Measurements from ENCODE around the gene LGR5. TPM values are rescaled to one million over a fixed set of nuclear protein-coding genes. Genes with fewer than 3 reads are reported as not detected.

Gene LGR5
- total and polyA plus RNA-seq, 2 of the 13 experiments (the other 11 are each of a cell fraction or from before 2014, with no cell fraction given), result 37.0 to 121 TPM

DNA sequence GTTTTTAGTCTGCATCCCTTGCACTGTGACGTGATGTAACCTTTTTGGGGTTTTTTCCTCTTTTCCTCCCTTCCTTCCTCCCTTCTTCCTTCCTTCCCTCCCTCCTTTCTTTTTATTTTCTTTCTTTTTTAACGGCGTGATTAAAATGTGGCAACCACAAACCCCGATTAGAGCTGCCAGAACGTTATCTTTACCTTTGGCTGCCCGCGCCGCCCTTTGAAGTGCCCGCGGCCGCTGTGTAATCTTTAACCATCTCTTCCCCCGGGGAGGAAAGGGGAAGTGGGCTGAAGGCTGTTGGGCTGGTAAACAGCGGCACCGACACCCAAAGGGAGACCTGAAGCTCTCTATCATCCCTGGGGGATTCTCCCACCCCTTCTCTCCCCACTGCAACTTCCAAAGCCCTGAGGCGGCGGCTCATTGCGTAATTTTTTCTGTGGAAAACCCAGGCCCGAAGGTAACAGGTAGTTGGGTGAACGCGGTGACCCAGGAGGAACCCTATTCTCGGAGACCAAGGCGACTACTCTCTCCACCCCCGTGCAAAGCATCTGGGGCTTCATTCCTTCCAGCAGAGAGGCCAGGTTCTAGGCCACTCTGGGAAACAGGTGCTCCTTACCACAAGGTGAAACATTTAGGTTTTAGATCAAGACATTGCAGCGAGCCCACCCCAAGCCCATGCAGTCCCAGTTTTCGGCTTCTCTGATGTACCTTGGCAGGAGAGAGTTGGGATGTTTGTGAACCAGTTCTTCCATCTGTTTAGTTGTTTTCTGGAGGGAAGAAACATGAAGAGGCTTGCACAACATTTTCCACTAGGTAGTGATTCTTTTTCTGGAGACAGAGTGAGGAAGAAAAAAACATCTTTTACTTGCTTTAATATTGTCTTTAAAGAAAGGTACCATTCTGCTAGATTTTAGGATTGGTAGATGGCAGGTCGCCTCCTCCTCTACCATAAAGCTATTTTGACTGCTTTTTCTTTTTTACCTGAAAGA, 1.5 kb downstream of the LGR5 start (continued):
- TF ChIP-seq, protein P1, sequence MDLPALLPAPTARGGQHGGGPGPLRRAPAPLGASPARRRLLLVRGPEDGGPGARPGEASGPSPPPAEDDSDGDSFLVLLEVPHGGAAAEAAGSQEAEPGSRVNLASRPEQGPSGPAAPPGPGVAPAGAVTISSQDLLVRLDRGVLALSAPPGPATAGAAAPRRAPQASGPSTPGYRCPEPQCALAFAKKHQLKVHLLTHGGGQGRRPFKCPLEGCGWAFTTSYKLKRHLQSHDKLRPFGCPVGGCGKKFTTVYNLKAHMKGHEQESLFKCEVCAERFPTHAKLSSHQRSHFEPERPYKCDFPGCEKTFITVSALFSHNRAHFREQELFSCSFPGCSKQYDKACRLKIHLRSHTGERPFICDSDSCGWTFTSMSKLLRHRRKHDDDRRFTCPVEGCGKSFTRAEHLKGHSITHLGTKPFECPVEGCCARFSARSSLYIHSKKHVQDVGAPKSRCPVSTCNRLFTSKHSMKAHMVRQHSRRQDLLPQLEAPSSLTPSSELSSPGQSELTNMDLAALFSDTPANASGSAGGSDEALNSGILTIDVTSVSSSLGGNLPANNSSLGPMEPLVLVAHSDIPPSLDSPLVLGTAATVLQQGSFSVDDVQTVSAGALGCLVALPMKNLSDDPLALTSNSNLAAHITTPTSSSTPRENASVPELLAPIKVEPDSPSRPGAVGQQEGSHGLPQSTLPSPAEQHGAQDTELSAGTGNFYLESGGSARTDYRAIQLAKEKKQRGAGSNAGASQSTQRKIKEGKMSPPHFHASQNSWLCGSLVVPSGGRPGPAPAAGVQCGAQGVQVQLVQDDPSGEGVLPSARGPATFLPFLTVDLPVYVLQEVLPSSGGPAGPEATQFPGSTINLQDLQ (CRISPR knock-in tag; IDR thresholded peaks at IDR 0.05), result 0 out of 2 replicates have a peak, but pooled peaks have one; percentile 59
- TF ChIP-seq, protein P2, sequence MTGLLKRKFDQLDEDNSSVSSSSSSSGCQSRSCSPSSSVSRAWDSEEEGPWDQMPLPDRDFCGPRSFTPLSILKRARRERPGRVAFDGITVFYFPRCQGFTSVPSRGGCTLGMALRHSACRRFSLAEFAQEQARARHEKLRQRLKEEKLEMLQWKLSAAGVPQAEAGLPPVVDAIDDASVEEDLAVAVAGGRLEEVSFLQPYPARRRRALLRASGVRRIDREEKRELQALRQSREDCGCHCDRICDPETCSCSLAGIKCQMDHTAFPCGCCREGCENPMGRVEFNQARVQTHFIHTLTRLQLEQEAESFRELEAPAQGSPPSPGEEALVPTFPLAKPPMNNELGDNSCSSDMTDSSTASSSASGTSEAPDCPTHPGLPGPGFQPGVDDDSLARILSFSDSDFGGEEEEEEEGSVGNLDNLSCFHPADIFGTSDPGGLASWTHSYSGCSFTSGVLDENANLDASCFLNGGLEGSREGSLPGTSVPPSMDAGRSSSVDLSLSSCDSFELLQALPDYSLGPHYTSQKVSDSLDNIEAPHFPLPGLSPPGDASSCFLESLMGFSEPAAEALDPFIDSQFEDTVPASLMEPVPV (CRISPR knock-in tag; IDR thresholded peaks at IDR 0.05), result peak; percentile 58
- TF ChIP-seq SP5 (CRISPR knock-in tag; IDR thresholded peaks at IDR 0.05; ENCODE audit: borderline replicate concordance, low read depth), result peak; percentile 85
- peak; percentile 98 for TF ChIP-seq TBX2 (CRISPR knock-in tag; IDR thresholded peaks at IDR 0.05; ENCODE audit: borderline replicate concordance)
- peak; percentile 99 for TF ChIP-seq ISL2 (CRISPR knock-in tag; IDR thresholded peaks at IDR 0.05)
- no peak for TF ChIP-seq ZNF782 (CRISPR knock-in tag; IDR thresholded peaks at IDR 0.05; ENCODE audit: borderline replicate concordance)
- peak; percentile 65; the same call in 1 of the 2 replicates for TF ChIP-seq ZNF441 (CRISPR knock-in tag; IDR thresholded peaks at IDR 0.05; ENCODE audit: borderline replicate concordance)
- TF ChIP-seq, protein P3, sequence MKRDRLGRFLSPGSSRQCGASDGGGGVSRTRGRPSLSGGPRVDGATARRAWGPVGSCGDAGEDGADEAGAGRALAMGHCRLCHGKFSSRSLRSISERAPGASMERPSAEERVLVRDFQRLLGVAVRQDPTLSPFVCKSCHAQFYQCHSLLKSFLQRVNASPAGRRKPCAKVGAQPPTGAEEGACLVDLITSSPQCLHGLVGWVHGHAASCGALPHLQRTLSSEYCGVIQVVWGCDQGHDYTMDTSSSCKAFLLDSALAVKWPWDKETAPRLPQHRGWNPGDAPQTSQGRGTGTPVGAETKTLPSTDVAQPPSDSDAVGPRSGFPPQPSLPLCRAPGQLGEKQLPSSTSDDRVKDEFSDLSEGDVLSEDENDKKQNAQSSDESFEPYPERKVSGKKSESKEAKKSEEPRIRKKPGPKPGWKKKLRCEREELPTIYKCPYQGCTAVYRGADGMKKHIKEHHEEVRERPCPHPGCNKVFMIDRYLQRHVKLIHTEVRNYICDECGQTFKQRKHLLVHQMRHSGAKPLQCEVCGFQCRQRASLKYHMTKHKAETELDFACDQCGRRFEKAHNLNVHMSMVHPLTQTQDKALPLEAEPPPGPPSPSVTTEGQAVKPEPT (CRISPR knock-in tag; IDR thresholded peaks at IDR 0.05; ENCODE audit: low read depth), result no peak
- peak in 1 of 2 experiments; percentile 69; a peak in 2 of 4 replicates for TF ChIP-seq KLF16 (CRISPR knock-in tag; IDR thresholded peaks at IDR 0.05)
- TF ChIP-seq ZNF629 (CRISPR knock-in tag; conservative IDR thresholded peaks at IDR 0.05), result no peak
- TF ChIP-seq, protein P4, sequence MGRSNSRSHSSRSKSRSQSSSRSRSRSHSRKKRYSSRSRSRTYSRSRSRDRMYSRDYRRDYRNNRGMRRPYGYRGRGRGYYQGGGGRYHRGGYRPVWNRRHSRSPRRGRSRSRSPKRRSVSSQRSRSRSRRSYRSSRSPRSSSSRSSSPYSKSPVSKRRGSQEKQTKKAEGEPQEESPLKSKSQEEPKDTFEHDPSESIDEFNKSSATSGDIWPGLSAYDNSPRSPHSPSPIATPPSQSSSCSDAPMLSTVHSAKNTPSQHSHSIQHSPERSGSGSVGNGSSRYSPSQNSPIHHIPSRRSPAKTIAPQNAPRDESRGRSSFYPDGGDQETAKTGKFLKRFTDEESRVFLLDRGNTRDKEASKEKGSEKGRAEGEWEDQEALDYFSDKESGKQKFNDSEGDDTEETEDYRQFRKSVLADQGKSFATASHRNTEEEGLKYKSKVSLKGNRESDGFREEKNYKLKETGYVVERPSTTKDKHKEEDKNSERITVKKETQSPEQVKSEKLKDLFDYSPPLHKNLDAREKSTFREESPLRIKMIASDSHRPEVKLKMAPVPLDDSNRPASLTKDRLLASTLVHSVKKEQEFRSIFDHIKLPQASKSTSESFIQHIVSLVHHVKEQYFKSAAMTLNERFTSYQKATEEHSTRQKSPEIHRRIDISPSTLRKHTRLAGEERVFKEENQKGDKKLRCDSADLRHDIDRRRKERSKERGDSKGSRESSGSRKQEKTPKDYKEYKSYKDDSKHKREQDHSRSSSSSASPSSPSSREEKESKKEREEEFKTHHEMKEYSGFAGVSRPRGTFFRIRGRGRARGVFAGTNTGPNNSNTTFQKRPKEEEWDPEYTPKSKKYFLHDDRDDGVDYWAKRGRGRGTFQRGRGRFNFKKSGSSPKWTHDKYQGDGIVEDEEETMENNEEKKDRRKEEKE (IDR thresholded peaks at IDR 0.05), result no peak
- no peak for TF ChIP-seq SRSF4 (IDR thresholded peaks at IDR 0.05; ENCODE audit: low read depth, low read length, poor library complexity, severe bottlenecking)
- peak; percentile 73 for TF ChIP-seq ATF1 (CRISPR knock-in tag; IDR thresholded peaks at IDR 0.05)
- no peak for TF ChIP-seq KAT2B (IDR thresholded peaks at IDR 0.05; ENCODE audit: borderline replicate concordance, low read depth, low read length)
- TF ChIP-seq CEBPB (IDR thresholded peaks at IDR 0.05; ENCODE audit: borderline replicate concordance, low read depth, low read length), result peak; percentile 93
- no peak for TF ChIP-seq ATM (IDR thresholded peaks at IDR 0.05; ENCODE audit: borderline replicate concordance)
- no peak for TF ChIP-seq KLF13 (CRISPR knock-in tag; IDR thresholded peaks at IDR 0.05)
